H1 (cell line): ENCODE data around the gene SH3GL1.

Source experiments
- KDM1A ChIP-seq: fragments of 200-600, 300-600 bp; sonication (generic); IDR thresholded peaks from 2 replicates; pipeline ENCODE4 v1.7.1; 2016; ENCODE audit warnings: mild to moderate bottlenecking, low read length, borderline replicate concordance
- POLR2A ChIP-seq, 2 experiments: IDR thresholded peaks; 1 replicate in 1 of 2; 2 replicates in 1 of 2; pipeline ENCODE4 v1.6.1; 2011; ENCODE audit warnings: low read depth in 2 of 2, low read length in 2 of 2, mild to moderate bottlenecking in 2 of 2; ENCODE audit errors: control extremely low read depth in 1 of 2

GRCh38 chr19:4327877-4328242 is 72.5 kb downstream of the SH3GL1 start:
- no peak for TF ChIP-seq KDM1A
- TF ChIP-seq POLR2A (IDR thresholded peaks at IDR 0.05; ENCODE audit: control extremely low read depth in 1 of 2, low read depth in 2 of 2, low read length in 2 of 2) = no peak
